GM13977 (cell line): ENCODE measurements around the gene KANSL1L.

Experiments
- DNase-seq: peaks from one replicate; pipeline ENCODE4 v3.0.0; 2012; ENCODE audit warnings: low spot score
- in situ Hi-C: fragments of 300-500 bp; cut with MboI; formaldehyde crosslinking; loops from one replicate; pipeline ENCODE4 v1.12.0; 2022; ENCODE audit warnings: low sequenced_read_pairs, low pct_unique_long_range_greater_than_20kb, mixed read lengths, inconsistent platforms; ENCODE audit not compliant: unreplicated experiment
- TF ChIP-seq, protein P1 (sequence below): IDR thresholded peaks from 2 replicates; pipeline ENCODE4 v1.5.1; 2012; ENCODE audit warnings: mild to moderate bottlenecking, control low read depth; ENCODE audit not compliant: insufficient read depth; ENCODE audit errors: extremely low read depth, missing control alignments

The KANSL1L gene

GRCh38 chr2:210009126-210009525 lies 162.1 kb downstream of the KANSL1L start:
- TF ChIP-seq, protein P1, sequence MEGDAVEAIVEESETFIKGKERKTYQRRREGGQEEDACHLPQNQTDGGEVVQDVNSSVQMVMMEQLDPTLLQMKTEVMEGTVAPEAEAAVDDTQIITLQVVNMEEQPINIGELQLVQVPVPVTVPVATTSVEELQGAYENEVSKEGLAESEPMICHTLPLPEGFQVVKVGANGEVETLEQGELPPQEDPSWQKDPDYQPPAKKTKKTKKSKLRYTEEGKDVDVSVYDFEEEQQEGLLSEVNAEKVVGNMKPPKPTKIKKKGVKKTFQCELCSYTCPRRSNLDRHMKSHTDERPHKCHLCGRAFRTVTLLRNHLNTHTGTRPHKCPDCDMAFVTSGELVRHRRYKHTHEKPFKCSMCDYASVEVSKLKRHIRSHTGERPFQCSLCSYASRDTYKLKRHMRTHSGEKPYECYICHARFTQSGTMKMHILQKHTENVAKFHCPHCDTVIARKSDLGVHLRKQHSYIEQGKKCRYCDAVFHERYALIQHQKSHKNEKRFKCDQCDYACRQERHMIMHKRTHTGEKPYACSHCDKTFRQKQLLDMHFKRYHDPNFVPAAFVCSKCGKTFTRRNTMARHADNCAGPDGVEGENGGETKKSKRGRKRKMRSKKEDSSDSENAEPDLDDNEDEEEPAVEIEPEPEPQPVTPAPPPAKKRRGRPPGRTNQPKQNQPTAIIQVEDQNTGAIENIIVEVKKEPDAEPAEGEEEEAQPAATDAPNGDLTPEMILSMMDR: no peak
- no peak for DNase-seq
- in situ Hi-C loops: no loop called here

GRCh38 chr2:210007895-210008294 lies 163.3 kb downstream of the KANSL1L start:
- DNase-seq: no peak
- TF ChIP-seq, protein P1: no peak
- in situ Hi-C loops: no loop called here

DNA sequence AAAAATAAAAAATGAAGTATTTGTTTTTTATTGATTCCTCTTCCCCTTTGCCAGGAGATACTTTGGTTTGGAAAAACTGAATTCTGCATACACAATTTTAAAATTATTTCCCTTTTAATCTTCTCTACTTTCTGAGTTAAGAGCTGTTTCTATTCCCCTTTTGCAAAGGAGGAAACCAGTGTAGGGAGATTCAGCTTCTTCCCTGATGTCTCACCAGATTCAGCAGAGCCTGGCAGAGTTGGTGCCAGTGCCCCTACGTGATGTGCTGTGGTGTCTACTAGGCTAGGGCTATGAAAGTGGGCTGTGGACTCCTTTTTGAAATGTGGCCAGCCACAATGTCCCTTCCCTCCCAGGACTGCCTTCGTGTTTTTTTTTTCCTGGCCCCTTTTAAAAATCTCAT lies 166.3 kb downstream of the KANSL1L start:
- DNase-seq: no peak
- TF ChIP-seq, protein P1: no peak
- in situ Hi-C loops: no loop called here

DNA sequence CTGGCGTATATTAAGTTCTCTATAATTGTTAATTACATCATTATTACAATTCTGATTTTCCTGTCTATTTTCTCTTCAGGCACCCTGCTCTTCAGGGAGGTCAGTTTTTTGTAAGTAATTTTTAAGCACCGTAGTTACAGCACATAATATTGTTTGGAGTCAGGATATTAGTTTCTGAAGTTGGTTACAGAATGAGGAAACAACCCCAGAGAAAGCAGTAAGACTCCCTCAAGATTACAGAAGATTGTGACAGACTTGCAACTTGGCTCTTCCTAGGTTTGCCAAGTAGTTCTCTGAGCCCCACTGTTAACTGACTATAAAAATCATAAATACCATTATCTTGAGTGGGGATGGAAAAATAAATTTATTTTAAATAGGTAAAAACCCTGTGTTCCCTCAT lies 167.8 kb downstream of the KANSL1L start:
- in situ Hi-C loops: no loop called here
- TF ChIP-seq, protein P1: no peak
- DNase-seq: no peak

GRCh38 chr2:210002158-210003157 lies 168.8 kb downstream of the KANSL1L start, which contains the start of gene RPE:
RPE (plus strand) TSS chr2:210002638; CDS start chr2:210002662, 24 bp downstream.
- TF ChIP-seq, protein P1: no peak
- in situ Hi-C loops: no loop called here
- DNase-seq: peak; percentile 91

DNA sequence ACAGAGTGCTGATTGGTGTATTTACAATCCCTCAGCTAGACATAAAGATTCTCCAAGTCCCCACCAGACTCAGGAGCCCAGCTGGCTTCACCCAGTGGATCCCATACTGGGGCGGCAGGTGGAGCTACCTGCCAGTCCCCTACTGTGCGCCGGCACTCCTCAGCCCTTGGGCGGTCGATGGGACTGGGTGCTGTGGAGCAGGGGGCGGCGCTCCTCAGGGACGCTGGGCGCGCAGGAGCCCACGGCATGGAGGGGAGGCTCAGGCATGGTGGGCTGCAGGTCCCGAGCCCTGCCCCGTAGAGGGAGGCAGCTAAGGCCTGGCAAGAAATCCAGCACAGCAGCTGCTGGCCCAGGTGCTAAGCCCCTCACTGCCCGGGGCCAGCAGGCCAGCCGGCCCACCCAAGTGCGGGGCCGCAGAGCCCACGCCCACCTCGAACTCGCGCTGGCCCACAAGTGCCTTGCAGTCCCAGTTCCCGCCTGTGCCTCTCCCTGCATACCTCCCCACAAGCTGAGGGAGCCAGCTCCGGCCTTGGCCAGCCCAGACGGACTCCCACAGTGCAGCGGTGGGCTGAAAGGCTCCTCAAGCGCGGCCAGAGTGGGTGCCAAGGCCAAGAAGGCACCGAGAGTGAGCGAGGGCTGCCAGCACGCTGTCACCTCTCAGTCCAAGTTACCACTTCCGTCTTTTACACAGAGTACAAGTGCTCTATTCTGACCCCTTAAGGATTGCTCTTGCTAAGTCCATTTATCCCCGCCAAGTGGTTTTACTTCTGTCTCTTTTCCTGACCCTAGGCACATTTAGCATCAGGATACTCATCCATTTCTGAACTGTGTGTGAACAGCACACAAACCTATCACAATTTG lies 170.5 kb downstream of the KANSL1L start:
- TF ChIP-seq, protein P1: no peak
- in situ Hi-C loops: no loop called here
- DNase-seq: no peak
